OCI-LY3 (cell line): ENCODE data around the gene EYA4.

ENCODE experiments used
- H2AFZ ChIP-seq: fragments of 200-600, 300-600 bp; shearing (Covaris generic); 2 replicates; pipeline ENCODE4 v1.6.0; 2014; ENCODE audit warnings: antibody characterized with exemption, low read depth, low read length
- H3K27ac ChIP-seq: fragments of 200-600, 300-600 bp; sonication (generic); 2 replicates; pipeline ENCODE4 v1.5.1; 2014; ENCODE audit warnings: mild to moderate bottlenecking, low read length, moderate library complexity, mixed read lengths
- H3K27me3 ChIP-seq: fragments of 200-600, 300-600 bp; sonication (generic); 2 replicates; pipeline ENCODE4 v1.6.1; 2014; ENCODE audit warnings: low read depth, low read length, mixed read lengths
- H3K36me3 ChIP-seq: fragments of 200-600, 300-600 bp; sonication (generic); replicated peaks from 2 replicates; pipeline ENCODE3; 2014; ENCODE audit warnings: low read depth, low read length, mixed read lengths
- H3K4me1 ChIP-seq: fragments of 300-600, 200-600 bp; sonication (generic); 2 replicates; pipeline ENCODE4 v1.6.1; 2014; ENCODE audit warnings: low read length, mixed read lengths
- H3K4me2 ChIP-seq: fragments of 200-600, 300-600 bp; sonication (generic); 2 replicates; pipeline ENCODE4 v1.6.1; 2014; ENCODE audit warnings: low read length, mixed read lengths
- H3K4me3 ChIP-seq: fragments of 300-600, 200-600 bp; sonication (generic); 2 replicates; pipeline ENCODE4 v1.5.1; 2014; ENCODE audit warnings: antibody characterized with exemption, mild to moderate bottlenecking, low read length, moderate library complexity
- H3K79me2 ChIP-seq: fragments of 300-600, 200-600 bp; shearing (Covaris generic); 2 replicates; pipeline ENCODE4 v1.6.1; 2014; ENCODE audit warnings: mild to moderate bottlenecking, low read length, mixed read lengths
- H3K9ac ChIP-seq: fragments of 300-600, 200-600 bp; shearing (Covaris generic); 2 replicates; pipeline ENCODE4 v1.6.0; 2014; ENCODE audit warnings: mild to moderate bottlenecking, low read length, moderate library complexity
- H3K9me3 ChIP-seq: fragments of 200-600, 300-600 bp; shearing (Covaris generic); 2 replicates; pipeline ENCODE4 v1.6.1; 2014; ENCODE audit warnings: low read length, mixed read lengths; ENCODE audit not compliant: insufficient read depth
- H4K20me1 ChIP-seq: fragments of 200-600, 300-600 bp; sonication (generic); 2 replicates; pipeline ENCODE4 v1.6.1; 2016; ENCODE audit warnings: low read length, mixed read lengths; ENCODE audit not compliant: insufficient read depth
- EZH2phosphoT487 ChIP-seq: fragments of 200-600 bp; shearing (Covaris generic); IDR thresholded peaks from 2 replicates; pipeline ENCODE4 v1.6.1; 2018; ENCODE audit warnings: antibody characterized with exemption, mixed run types, low read depth
- TF ChIP-seq, protein P1 (sequence below): fragments of 200-600, 300-600 bp; sonication (generic); IDR thresholded peaks from 2 replicates; pipeline ENCODE4 v1.5.1; 2014; ENCODE audit warnings: antibody characterized with exemption, low read length, low read depth

Gene EYA4

DNA sequence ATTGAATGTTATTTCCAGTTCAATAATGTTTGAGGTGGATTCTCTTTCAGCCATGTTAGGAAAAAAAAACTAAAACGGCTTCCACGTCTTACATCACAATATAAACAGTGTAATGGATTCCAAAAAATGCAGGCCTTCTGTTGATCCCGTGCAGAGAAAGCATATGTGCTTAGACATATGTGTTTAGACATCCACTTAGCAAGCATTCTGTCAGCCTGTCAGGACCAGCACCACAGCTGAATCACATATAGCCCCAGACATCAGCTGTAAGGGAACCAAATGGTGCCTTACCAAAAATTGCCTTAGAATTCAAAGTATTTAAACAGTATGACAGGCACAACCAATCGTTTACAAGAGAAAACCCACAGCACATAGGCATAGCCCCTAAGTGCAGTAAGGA lies 304.9 kb downstream of the EYA4 start:
- no peak overlapping the region for H3K4me2 ChIP-seq

DNA sequence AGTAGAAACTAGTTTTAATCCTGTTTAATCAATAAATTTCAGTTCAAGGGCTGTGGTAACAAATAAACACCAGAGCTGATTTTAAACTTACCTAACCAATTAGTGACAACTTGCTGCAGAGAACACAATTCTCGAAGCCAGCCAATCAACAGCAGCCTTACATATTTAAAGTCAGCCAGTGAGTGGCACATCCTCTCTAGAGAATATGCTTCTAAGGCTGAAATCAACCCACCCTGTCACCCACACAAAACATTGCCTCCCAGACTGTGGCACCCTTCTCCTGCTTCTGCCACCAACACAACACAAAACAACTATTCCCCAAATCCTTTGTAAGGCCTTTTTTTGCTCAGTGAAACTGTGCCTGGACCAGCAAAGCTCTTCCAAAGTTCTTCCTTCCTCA lies 306.0 kb downstream of the EYA4 start:
- no peak overlapping the region for H3K4me3 ChIP-seq
- H2AFZ ChIP-seq = no peak overlapping the region
- H3K27ac ChIP-seq = no peak overlapping the region
- H3K36me3 ChIP-seq = no peaks in the 10 kb centered on the region
- H4K20me1 ChIP-seq = no peaks in the 10 kb centered on the region
- TF ChIP-seq, protein P1, sequence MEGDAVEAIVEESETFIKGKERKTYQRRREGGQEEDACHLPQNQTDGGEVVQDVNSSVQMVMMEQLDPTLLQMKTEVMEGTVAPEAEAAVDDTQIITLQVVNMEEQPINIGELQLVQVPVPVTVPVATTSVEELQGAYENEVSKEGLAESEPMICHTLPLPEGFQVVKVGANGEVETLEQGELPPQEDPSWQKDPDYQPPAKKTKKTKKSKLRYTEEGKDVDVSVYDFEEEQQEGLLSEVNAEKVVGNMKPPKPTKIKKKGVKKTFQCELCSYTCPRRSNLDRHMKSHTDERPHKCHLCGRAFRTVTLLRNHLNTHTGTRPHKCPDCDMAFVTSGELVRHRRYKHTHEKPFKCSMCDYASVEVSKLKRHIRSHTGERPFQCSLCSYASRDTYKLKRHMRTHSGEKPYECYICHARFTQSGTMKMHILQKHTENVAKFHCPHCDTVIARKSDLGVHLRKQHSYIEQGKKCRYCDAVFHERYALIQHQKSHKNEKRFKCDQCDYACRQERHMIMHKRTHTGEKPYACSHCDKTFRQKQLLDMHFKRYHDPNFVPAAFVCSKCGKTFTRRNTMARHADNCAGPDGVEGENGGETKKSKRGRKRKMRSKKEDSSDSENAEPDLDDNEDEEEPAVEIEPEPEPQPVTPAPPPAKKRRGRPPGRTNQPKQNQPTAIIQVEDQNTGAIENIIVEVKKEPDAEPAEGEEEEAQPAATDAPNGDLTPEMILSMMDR = no peak
- TF ChIP-seq EZH2phosphoT487 = no peak
- no peak overlapping the region for H3K4me2 ChIP-seq
- H3K9ac ChIP-seq = no peak overlapping the region
- no peaks in the 10 kb centered on the region; the same call in 1 of the 2 replicates for H3K27me3 ChIP-seq
- no peaks in the 10 kb centered on the region for H3K79me2 ChIP-seq
- peaks cover 7% of the 10 kb centered on the region for H3K4me1 ChIP-seq
- no peaks in the 10 kb centered on the region for H3K9me3 ChIP-seq

More for the DNA sequence above, 304.9 kb downstream of the EYA4 start:
- TF ChIP-seq, protein P1 = no peak
- no peak for TF ChIP-seq EZH2phosphoT487
- no peaks in the 10 kb centered on the region for H3K9me3 ChIP-seq
- 0 out of 2 replicates have a peak, but pooled peaks cover 7% of the 10 kb centered on the region for H3K27me3 ChIP-seq
- H3K27ac ChIP-seq = no peak overlapping the region
- no peak overlapping the region for H2AFZ ChIP-seq
- H4K20me1 ChIP-seq = no peaks in the 10 kb centered on the region
- no peak overlapping the region for H3K9ac ChIP-seq
- no peak overlapping the region for H3K4me3 ChIP-seq
- H3K36me3 ChIP-seq = no peaks in the 10 kb centered on the region
- H3K4me1 ChIP-seq = peaks cover 7% of the 10 kb centered on the region
- no peaks in the 10 kb centered on the region for H3K79me2 ChIP-seq

DNA sequence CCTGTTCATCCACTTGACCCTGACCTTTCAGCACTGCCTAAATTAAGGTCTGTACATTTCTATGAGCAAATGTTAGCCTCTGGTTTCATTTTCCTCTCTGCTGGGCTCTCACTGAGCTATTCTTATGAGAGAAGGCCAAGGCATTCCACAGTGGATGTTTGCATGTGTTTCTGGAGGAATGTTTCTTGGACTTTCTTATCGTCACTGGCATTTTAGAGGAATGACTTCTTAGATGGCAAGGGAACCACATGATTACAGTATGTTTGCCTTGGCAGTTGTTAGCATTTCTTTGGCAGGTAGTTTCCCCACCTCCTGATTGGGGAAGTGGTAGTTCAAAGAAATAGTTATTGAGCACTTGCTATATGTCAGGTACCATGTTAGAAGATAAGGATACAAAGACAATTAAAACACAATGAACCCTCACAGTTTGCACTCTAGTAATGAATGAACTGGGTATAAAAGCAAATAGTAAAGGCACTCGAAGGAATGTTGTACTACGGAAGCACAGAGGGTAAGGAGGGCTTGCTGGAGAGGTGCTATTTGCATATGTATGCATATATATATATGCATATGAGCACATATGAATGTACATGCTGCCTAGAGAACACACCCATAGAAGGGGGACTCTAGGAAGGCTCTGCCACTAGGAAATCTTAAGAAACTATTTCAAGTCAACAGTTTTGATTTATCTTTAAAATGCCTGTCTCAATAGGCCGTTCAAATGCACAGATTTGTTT lies 307.4 kb downstream of the EYA4 start:
- H3K4me3 ChIP-seq = no peak overlapping the region
- no peaks in the 10 kb centered on the region for H3K79me2 ChIP-seq
- no peaks in the 10 kb centered on the region for H3K36me3 ChIP-seq
- H3K4me1 ChIP-seq = peaks cover 7% of the 10 kb centered on the region
- H3K9ac ChIP-seq = no peak overlapping the region
- H3K9me3 ChIP-seq = no peaks in the 10 kb centered on the region
- no peak overlapping the region for H2AFZ ChIP-seq
- H3K27me3 ChIP-seq = no peaks in the 10 kb centered on the region; the same call in 1 of the 2 replicates
- no peaks in the 10 kb centered on the region for H4K20me1 ChIP-seq
- no peak overlapping the region for H3K27ac ChIP-seq
- H3K4me2 ChIP-seq = peak overlapping the region; percentile 32; the same call in 1 of the 2 replicates
- TF ChIP-seq EZH2phosphoT487 = no peak
- TF ChIP-seq, protein P1 = no peak

DNA sequence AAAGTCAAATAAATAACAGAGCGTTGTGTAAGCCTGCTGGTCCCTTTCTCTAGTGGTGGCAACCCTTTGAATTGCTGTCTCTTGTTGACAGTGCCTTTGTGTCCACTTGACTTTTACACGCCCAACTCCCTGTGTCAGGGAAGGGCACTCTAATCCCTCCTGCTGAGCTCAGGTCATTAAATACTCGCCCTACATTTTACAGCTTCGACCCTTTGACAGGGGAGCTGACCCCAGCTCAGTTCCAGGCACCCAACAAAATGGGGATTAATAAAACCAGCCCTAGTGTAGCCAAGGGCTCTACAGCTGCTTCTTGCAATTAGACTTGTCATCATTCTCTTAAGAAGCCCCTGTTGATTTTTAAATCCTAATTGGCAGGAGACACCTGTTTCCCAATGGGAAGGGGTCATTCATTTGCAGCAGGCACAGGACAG lies 308.2 kb downstream of the EYA4 start:
- no peak overlapping the region for H2AFZ ChIP-seq
- H3K4me2 ChIP-seq = no peak overlapping the region
- TF ChIP-seq, protein P1 = no peak
- no peak for TF ChIP-seq EZH2phosphoT487
- H3K27me3 ChIP-seq = no peaks in the 10 kb centered on the region; the same call in 1 of the 2 replicates
- no peaks in the 10 kb centered on the region for H3K36me3 ChIP-seq
- no peaks in the 10 kb centered on the region for H4K20me1 ChIP-seq
- peaks cover 7% of the 10 kb centered on the region for H3K4me1 ChIP-seq
- H3K9ac ChIP-seq = no peak overlapping the region
- no peak overlapping the region for H3K4me3 ChIP-seq
- H3K79me2 ChIP-seq = no peaks in the 10 kb centered on the region
- no peak overlapping the region for H3K27ac ChIP-seq
- no peaks in the 10 kb centered on the region for H3K9me3 ChIP-seq
